IMR-90 (cell line): ENCODE measurements around the gene PSMG1. TPM values are rescaled to one million over a fixed set of nuclear protein-coding genes. Genes with fewer than 3 reads are reported as not detected.

Experiments
- ATAC-seq: fragments of 200-7000 bp; cut with Tn5 transposase; 2 replicates; pipeline ENCODE4 v1.9.1; 2020; ENCODE audit warnings: low read depth, mild to moderate bottlenecking, moderate library complexity
- BruUV-seq: library from RNA; stranded (reverse); fragments of 400-500 nt; replicated peaks from 2 replicates; lab custom pipeline; 2021; lab: Mats Ljungman, UMichigan
- CTCF ChIA-PET: fragments of 300-600 bp; formaldehyde crosslinking; extraction: SDS; loops from one replicate; lab custom pipeline; 2021; ENCODE audit warnings: antibody characterized with exemption; lab: Yijun Ruan, JAX
- POLR2A ChIA-PET: fragments of 300-600 bp; sonication (Branson Sonifier 250); formaldehyde crosslinking; loops from one replicate; lab custom pipeline; 2022; ENCODE audit warnings: antibody characterized with exemption; ENCODE audit not compliant: unreplicated experiment; lab: Charles Lee
- DNase-seq: peaks from one replicate; pipeline ENCODE4 v3.0.0; 2013
- H2AFZ ChIP-seq: replicated peaks from 2 replicates; pipeline ENCODE3; 2013; ENCODE audit warnings: low read length, mild to moderate bottlenecking; ENCODE audit not compliant: poor library complexity
- H2AK5ac ChIP-seq: 2 replicates; pipeline ENCODE4 v1.6.1; 2013; ENCODE audit warnings: low read depth, low read length, inconsistent platforms
- H2AK9ac ChIP-seq: replicated peaks from 2 replicates; pipeline ENCODE3; 2013; ENCODE audit warnings: mild to moderate bottlenecking, low read depth, low read length, moderate library complexity; ENCODE audit not compliant: poor library complexity
- H2BK120ac ChIP-seq: 2 replicates; pipeline ENCODE4 v1.6.1; 2013; ENCODE audit warnings: low read depth, low read length, inconsistent platforms
- H2BK15ac ChIP-seq: 3 replicates; pipeline ENCODE4 v1.6.1; 2013; ENCODE audit warnings: low read depth, low read length, inconsistent platforms
- H2BK20ac ChIP-seq: 2 replicates; pipeline ENCODE4 v1.6.1; 2013; ENCODE audit warnings: low read depth, mild to moderate bottlenecking, inconsistent platforms, low read length, moderate library complexity
- H2BK5ac ChIP-seq: 2 replicates; pipeline ENCODE4 v1.6.1; 2013; ENCODE audit warnings: mild to moderate bottlenecking, low read depth, low read length, inconsistent platforms; ENCODE audit not compliant: poor library complexity, severe bottlenecking
- H3K14ac ChIP-seq: replicated peaks from 2 replicates; pipeline ENCODE4 v1.6.1; 2013; ENCODE audit warnings: low read depth, low read length, inconsistent platforms
- H3K18ac ChIP-seq: 2 replicates; pipeline ENCODE4 v1.6.1; 2013; ENCODE audit warnings: low read depth, low read length, control low read depth
- H3K23ac ChIP-seq: 2 replicates; pipeline ENCODE4 v1.6.1; 2013; ENCODE audit warnings: low read depth, low read length, inconsistent platforms
- H3K27ac ChIP-seq: 2 replicates; pipeline ENCODE4 v1.5.1; 2013; ENCODE audit warnings: mild to moderate bottlenecking, control low read depth, low read length; ENCODE audit not compliant: insufficient read depth
- H3K27me3 ChIP-seq: 2 replicates; pipeline ENCODE4 v1.6.1; 2013; ENCODE audit warnings: low read length; ENCODE audit not compliant: control insufficient read depth, insufficient read depth
- H3K36me3 ChIP-seq: 2 replicates; pipeline ENCODE4 v1.6.1; 2013; ENCODE audit warnings: low read length, mixed read lengths; ENCODE audit not compliant: control insufficient read depth, insufficient read depth
- H3K4ac ChIP-seq: 2 replicates; pipeline ENCODE4 v1.6.1; 2013; ENCODE audit warnings: low read depth, low read length, inconsistent platforms
- H3K4me1 ChIP-seq: 2 replicates; pipeline ENCODE4 v1.6.1; 2013; ENCODE audit warnings: low read length, mixed read lengths; ENCODE audit not compliant: control insufficient read depth, insufficient read depth
- H3K4me2 ChIP-seq: 2 replicates; pipeline ENCODE4 v1.6.1; 2013; ENCODE audit warnings: low read depth, mild to moderate bottlenecking, control low read depth, low read length, moderate library complexity
- H3K4me3 ChIP-seq: 2 replicates; pipeline ENCODE4 v1.5.1; 2013; ENCODE audit warnings: low read depth, mild to moderate bottlenecking, control low read depth, low read length, moderate library complexity; ENCODE audit not compliant: insufficient read depth
- H3K56ac ChIP-seq: 2 replicates; pipeline ENCODE4 v1.6.1; 2013; ENCODE audit warnings: low read length, inconsistent platforms; ENCODE audit not compliant: insufficient read depth; ENCODE audit errors: extremely low read depth
- H3K79me1 ChIP-seq, 2 experiments: 2 replicates each; pipeline ENCODE4 v1.6.1; 2013; ENCODE audit warnings: low read length in 2 of 2, inconsistent platforms in 1 of 2, low read depth in 1 of 2
- H3K9ac ChIP-seq: 2 replicates; pipeline ENCODE4 v1.6.1; 2013; ENCODE audit warnings: low read depth, low read length, control low read depth
- H3K9me1 ChIP-seq: 2 replicates; pipeline ENCODE4 v1.6.1; 2013; ENCODE audit warnings: low read length, inconsistent platforms; ENCODE audit not compliant: insufficient read depth
- H3K9me3 ChIP-seq: 2 replicates; pipeline ENCODE4 v1.6.1; 2013; ENCODE audit warnings: low read length; ENCODE audit not compliant: control insufficient read depth, insufficient read depth
- H4K20me1 ChIP-seq: 2 replicates; pipeline ENCODE4 v1.6.1; 2013; ENCODE audit warnings: low read length, inconsistent platforms; ENCODE audit not compliant: insufficient read depth
- H4K5ac ChIP-seq: 2 replicates; pipeline ENCODE4 v1.6.1; 2013; ENCODE audit warnings: mild to moderate bottlenecking, low read depth, low read length, control low read depth
- H4K8ac ChIP-seq, 2 experiments: 2 replicates each; pipeline ENCODE4 v1.6.1; 2013; ENCODE audit warnings: low read depth in 2 of 2, low read length in 2 of 2, control low read depth in 1 of 2, inconsistent platforms in 1 of 2
- H4K91ac ChIP-seq: 2 replicates; pipeline ENCODE4 v1.6.1; 2013; ENCODE audit warnings: low read depth, low read length, inconsistent platforms; ENCODE audit not compliant: insufficient read depth
- BHLHE40 ChIP-seq: fragments of 150-350 bp; IDR thresholded peaks from 2 replicates; pipeline ENCODE4 v1.6.1; 2016; ENCODE audit warnings: mild to moderate bottlenecking, low read depth, low read length
- CEBPB ChIP-seq: IDR thresholded peaks from 2 replicates; pipeline ENCODE4 v1.6.1; 2012; ENCODE audit warnings: low read depth, low read length, improper control_type of control experiment
- CHD1 ChIP-seq: IDR thresholded peaks from 2 replicates; pipeline ENCODE4 v1.6.1; 2012; ENCODE audit warnings: low read depth, low read length, improper control_type of control experiment
- CTCF ChIP-seq: conservative IDR thresholded peaks from 2 replicates; pipeline ENCODE4 v1.5.1; 2012; ENCODE audit warnings: mild to moderate bottlenecking, low read depth, low read length, improper control_type of control experiment
- FOS ChIP-seq: fragments of 150-350 bp; IDR thresholded peaks from 2 replicates; pipeline ENCODE4 v1.6.1; 2016; ENCODE audit warnings: low read depth, low read length
- MAFK ChIP-seq: IDR thresholded peaks from 2 replicates; pipeline ENCODE4 v1.6.1; 2012; ENCODE audit warnings: low read depth, low read length, improper control_type of control experiment
- MAZ ChIP-seq: IDR thresholded peaks from 2 replicates; pipeline ENCODE4 v1.6.1; 2012; ENCODE audit warnings: low read depth, mild to moderate bottlenecking, low read length, improper control_type of control experiment, moderate library complexity, borderline replicate concordance
- MXI1 ChIP-seq: IDR thresholded peaks from 2 replicates; pipeline ENCODE4 v1.6.1; 2012; ENCODE audit warnings: low read depth, mild to moderate bottlenecking, low read length, moderate library complexity, borderline replicate concordance
- NFE2L2 ChIP-seq: fragments of 150-350 bp; IDR thresholded peaks from 2 replicates; pipeline ENCODE4 v1.6.1; 2016; ENCODE audit warnings: low read depth, mild to moderate bottlenecking, low read length
- POLR2A ChIP-seq: IDR thresholded peaks from 2 replicates; pipeline ENCODE4 v1.6.1; 2012; ENCODE audit warnings: mild to moderate bottlenecking, low read depth, low read length
- RAD21 ChIP-seq: IDR thresholded peaks from 2 replicates; pipeline ENCODE4 v1.6.1; 2012; ENCODE audit warnings: low read length, improper control_type of control experiment
- RCOR1 ChIP-seq: IDR thresholded peaks from 2 replicates; pipeline ENCODE4 v1.6.1; 2012; ENCODE audit warnings: mild to moderate bottlenecking, low read length, improper control_type of control experiment; ENCODE audit not compliant: insufficient replicate concordance
- RFX5 ChIP-seq: IDR thresholded peaks from 2 replicates; pipeline ENCODE4 v1.8.0; 2012; ENCODE audit warnings: low read depth, mild to moderate bottlenecking, low read length, moderate library complexity
- SMC3 ChIP-seq: fragments of 150-350 bp; IDR thresholded peaks from 2 replicates; pipeline ENCODE4 v1.6.1; 2016; ENCODE audit warnings: low read depth, mild to moderate bottlenecking, antibody characterized with exemption, low read length, moderate library complexity
- WGBS, 2 experiments: methylation state at CpG; one replicate each; pipeline versions ENCODE4 v1.1.5 to v1.1.7; 2013; ENCODE audit warnings: missing lambda C conversion rate in 2 of 2; ENCODE audit not compliant: insufficient read length in 1 of 2; ENCODE audit errors: extremely low coverage in 2 of 2; 5-methylcytosine and 5-hydroxymethylcytosine counted together
- dilution Hi-C: fragments of 300-500 bp; cut with HindIII; formaldehyde crosslinking; loops from one replicate; pipeline ENCODE4 v1.14.3; 2018; ENCODE audit warnings: low sequenced_read_pairs; ENCODE audit not compliant: unreplicated experiment
- in situ Hi-C: fragments of 300-500 bp; cut with MboI; formaldehyde crosslinking; loops from 3 replicates; pipeline ENCODE4 v1.14.3; 2019; ENCODE audit warnings: low sequenced_read_pairs, inconsistent platforms, mixed read lengths
- intact Hi-C: fragments of 100-400 bp; cut with micrococcal nuclease; formaldehyde crosslinking; loops from 2 replicates; pipeline ENCODE4 v1.10.0; 2022
- polyA plus RNA-seq, 3 experiments: library from polyadenylated mRNA; depleted of rRNA; stranded (reverse); fragments of >200 nt; gene quantifications; 2 replicates each; pipeline ENCODE4 v1.2.3, GENCODE V29; 2012; ENCODE audit warnings: low replicate concordance in 1 of 3
- total RNA-seq: library from RNA; depleted of rRNA; stranded (reverse); fragments of >200 nt; gene quantifications from 2 replicates; pipeline ENCODE4 v1.2.3, GENCODE V29; 2012
- TF ChIP-seq, protein P1 (sequence below): fragments of 150-350 bp; IDR thresholded peaks from 2 replicates; pipeline ENCODE4 v1.6.1; 2016; ENCODE audit warnings: low read depth, mild to moderate bottlenecking, low read length, moderate library complexity, borderline replicate concordance
- TF ChIP-seq, protein P2 (sequence below): fragments of 150-350 bp; IDR thresholded peaks from 2 replicates; pipeline ENCODE4 v1.6.1; 2017; ENCODE audit warnings: mild to moderate bottlenecking, antibody characterized with exemption, low read length, low read depth

Gene PSMG1
- total and polyA plus RNA-seq, 2 of the 4 experiments (the other 2 are of a cell fraction), result 37.8 to 45.4 TPM

- H2AK9ac ChIP-seq, result peak overlapping the region; percentile 49
- ATAC-seq (no peak), DNase-seq (no peak)
- no peak overlapping the region for H4K91ac ChIP-seq
- no peak overlapping the region for H3K4me3 ChIP-seq
- H3K79me1 ChIP-seq, result no peaks in the 10 kb centered on the region
- no peaks in the 10 kb centered on the region for H3K36me3 ChIP-seq
- WGBS, 2 experiments, result no CpG with 5 or more reads among the region's 2 CpGs
- peak overlapping the region; percentile 35; the same call in 1 of the 2 replicates for H2BK20ac ChIP-seq
- in situ Hi-C loops, result loop anchor here (25.0 kb wide), 1 partner anchor 768 kb away; no protein-coding TSS in a partner anchor
- H2AFZ ChIP-seq, result peak overlapping the region; percentile 9
- no peak overlapping the region for H3K4ac ChIP-seq
- H3K23ac ChIP-seq, result no peak overlapping the region; the same call in 1 of the 2 replicates
- ChIA-PET CTCF (no interaction called here), POLR2A (no interaction called here)
- H4K5ac ChIP-seq, result no peak overlapping the region
- H3K18ac ChIP-seq, result no peak overlapping the region
- BruUV-seq, result no TSS peak
- H2BK120ac ChIP-seq, result 0 out of 2 replicates have a peak overlapping the region, but pooled peaks have one; percentile 11
- H2BK15ac ChIP-seq, result no peak overlapping the region
- no peaks in the 10 kb centered on the region for H4K20me1 ChIP-seq
- dilution Hi-C loops, result no loop called here
- H3K9me1 ChIP-seq, result peaks cover 3% of the 10 kb centered on the region; the same call in 1 of the 2 replicates
- intact Hi-C loops, result no loop called here
- no peak overlapping the region; a peak in 1 of 4 replicates for H4K8ac ChIP-seq
- H3K4me2 ChIP-seq, result no peak overlapping the region
- no peaks in the 10 kb centered on the region for H3K9me3 ChIP-seq
- no peak overlapping the region for H3K27ac ChIP-seq
- peaks cover 10% of the 10 kb centered on the region for H3K27me3 ChIP-seq
- TF ChIP-seq BHLHE40 (no peak), MXI1 (no peak), RFX5 (no peak), CHD1 (no peak), RCOR1 (no peak), SMC3 (no peak), MAZ (no peak), FOS (no peak), CEBPB (no peak), CTCF (no peak), RAD21 (no peak), NFE2L2 (no peak), POLR2A (no peak), MAFK (no peak)
- TF ChIP-seq, protein P1, sequence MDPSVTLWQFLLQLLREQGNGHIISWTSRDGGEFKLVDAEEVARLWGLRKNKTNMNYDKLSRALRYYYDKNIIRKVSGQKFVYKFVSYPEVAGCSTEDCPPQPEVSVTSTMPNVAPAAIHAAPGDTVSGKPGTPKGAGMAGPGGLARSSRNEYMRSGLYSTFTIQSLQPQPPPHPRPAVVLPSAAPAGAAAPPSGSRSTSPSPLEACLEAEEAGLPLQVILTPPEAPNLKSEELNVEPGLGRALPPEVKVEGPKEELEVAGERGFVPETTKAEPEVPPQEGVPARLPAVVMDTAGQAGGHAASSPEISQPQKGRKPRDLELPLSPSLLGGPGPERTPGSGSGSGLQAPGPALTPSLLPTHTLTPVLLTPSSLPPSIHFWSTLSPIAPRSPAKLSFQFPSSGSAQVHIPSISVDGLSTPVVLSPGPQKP, result no peak
- TF ChIP-seq, protein P2, sequence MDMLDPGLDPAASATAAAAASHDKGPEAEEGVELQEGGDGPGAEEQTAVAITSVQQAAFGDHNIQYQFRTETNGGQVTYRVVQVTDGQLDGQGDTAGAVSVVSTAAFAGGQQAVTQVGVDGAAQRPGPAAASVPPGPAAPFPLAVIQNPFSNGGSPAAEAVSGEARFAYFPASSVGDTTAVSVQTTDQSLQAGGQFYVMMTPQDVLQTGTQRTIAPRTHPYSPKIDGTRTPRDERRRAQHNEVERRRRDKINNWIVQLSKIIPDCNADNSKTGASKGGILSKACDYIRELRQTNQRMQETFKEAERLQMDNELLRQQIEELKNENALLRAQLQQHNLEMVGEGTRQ, result no peak
- no peaks in the 10 kb centered on the region; the same call in 1 of the 2 replicates for H3K4me1 ChIP-seq
- no peak overlapping the region for H3K56ac ChIP-seq
- no peak overlapping the region for H3K9ac ChIP-seq
- 0 out of 2 replicates have a peak overlapping the region, but pooled peaks have one; percentile 18 for H3K14ac ChIP-seq
- H2AK5ac ChIP-seq, result no peak overlapping the region
- no peak overlapping the region for H2BK5ac ChIP-seq
Measured at GRCh38 chr21:39155578-39155977, 27.7 kb downstream of the PSMG1 start.
